Neural cell (in vitro differentiated cells): Measurements from ENCODE around the gene IHH. TPM values are rescaled to one million over a fixed set of nuclear protein-coding genes. Genes with fewer than 3 reads are reported as not detected.

ENCODE experiments used
- H2AFZ ChIP-seq: fragments of 200-600, 300-800 bp; sonication (generic), shearing (Covaris generic); 2 replicates; pipeline ENCODE4 v1.6.0; 2014; ENCODE audit warnings: low read depth, mild to moderate bottlenecking, antibody characterized with exemption, low read length, moderate library complexity
- H3F3A ChIP-seq: fragments of 200-600 bp; shearing (Covaris generic); 2 replicates; pipeline ENCODE4 v1.6.1; 2016; ENCODE audit warnings: mild to moderate bottlenecking, moderate library complexity, mixed read lengths, antibody characterized with exemption, low read length; ENCODE audit not compliant: insufficient read depth, poor library complexity, severe bottlenecking
- H3K27ac ChIP-seq: fragments of 200-600, 300-800 bp; sonication (generic), shearing (Covaris generic); 2 replicates; pipeline ENCODE4 v1.5.1; 2014; ENCODE audit warnings: mild to moderate bottlenecking, low read length, moderate library complexity
- H3K27me3 ChIP-seq: fragments of 300-800, 200-600 bp; sonication (generic), shearing (Covaris generic); 2 replicates; pipeline ENCODE4 v1.6.0; 2014; ENCODE audit warnings: mild to moderate bottlenecking, low read depth, low read length, moderate library complexity; ENCODE audit not compliant: insufficient read depth
- H3K36me3 ChIP-seq: fragments of 300-800, 200-600 bp; sonication (generic), shearing (Covaris generic); 2 replicates; pipeline ENCODE4 v1.5.1; 2014; ENCODE audit warnings: mild to moderate bottlenecking, antibody characterized with exemption, low read length, moderate library complexity; ENCODE audit not compliant: insufficient read depth
- H3K4me2 ChIP-seq: fragments of 300-800, 200-600 bp; sonication (generic), shearing (Covaris generic); 2 replicates; pipeline ENCODE4 v1.6.0; 2014; ENCODE audit warnings: mild to moderate bottlenecking, low read length
- H3K4me3 ChIP-seq: fragments of 300-800, 200-600 bp; sonication (generic), shearing (Covaris generic); 2 replicates; pipeline ENCODE4 v1.5.1; 2014; ENCODE audit warnings: mild to moderate bottlenecking, low read length, moderate library complexity
- H3K79me2 ChIP-seq: fragments of 200-600 bp; shearing (Covaris generic); replicated peaks from 2 replicates; pipeline ENCODE4 v1.6.0; 2014; ENCODE audit warnings: mild to moderate bottlenecking, low read length, moderate library complexity; ENCODE audit not compliant: insufficient read depth
- H3K9ac ChIP-seq: fragments of 300-800, 200-600 bp; sonication (generic), shearing (Covaris generic); 2 replicates; pipeline ENCODE4 v1.6.1; 2016; ENCODE audit warnings: mild to moderate bottlenecking, low read length, mixed read lengths
- H3K9me2 ChIP-seq: fragments of 200-600 bp; shearing (Covaris generic); 2 replicates; pipeline ENCODE4 v1.6.1; 2016; ENCODE audit warnings: mild to moderate bottlenecking, low read length, mixed read lengths; ENCODE audit not compliant: insufficient read depth
- H3K9me3 ChIP-seq: fragments of 200-600, 300-800 bp; sonication (generic), shearing (Covaris generic); 2 replicates; pipeline ENCODE4 v1.6.1; 2016; ENCODE audit warnings: mild to moderate bottlenecking, mixed run types, low read length, moderate library complexity, mixed read lengths
- H4K20me1 ChIP-seq: fragments of 200-600 bp; shearing (Covaris generic); 2 replicates; pipeline ENCODE4 v1.6.1; 2016; ENCODE audit warnings: mild to moderate bottlenecking, mixed run types; ENCODE audit not compliant: insufficient read depth
- EP300 ChIP-seq: fragments of 450-650 bp; conservative IDR thresholded peaks from 2 replicates; pipeline ENCODE4 v1.6.1; 2014; ENCODE audit warnings: antibody characterized with exemption, mild to moderate bottlenecking, moderate library complexity; ENCODE audit not compliant: poor library complexity, severe bottlenecking
- EZH2 ChIP-seq: fragments of 200-600, 300-800 bp; shearing (Covaris generic), sonication (generic); IDR thresholded peaks from 2 replicates; pipeline ENCODE4 v1.6.1; 2014; ENCODE audit warnings: antibody characterized with exemption, low read length, borderline replicate concordance, mild to moderate bottlenecking; ENCODE audit not compliant: insufficient read depth, poor library complexity, severe bottlenecking
- MXI1 ChIP-seq: fragments of 450-650 bp; conservative IDR thresholded peaks from 2 replicates; pipeline ENCODE4 v1.6.1; 2014; ENCODE audit warnings: antibody characterized with exemption, mild to moderate bottlenecking; ENCODE audit not compliant: poor library complexity, severe bottlenecking
- POLR2AphosphoS5 ChIP-seq: IDR thresholded peaks from 2 replicates; pipeline ENCODE4 v1.6.1; 2012
- RAD21 ChIP-seq: fragments of 450-650 bp; conservative IDR thresholded peaks from 2 replicates; pipeline ENCODE4 v1.6.1; 2014; ENCODE audit warnings: antibody characterized with exemption, mild to moderate bottlenecking, moderate library complexity
- REST ChIP-seq: IDR thresholded peaks from 2 replicates; pipeline ENCODE4 v1.6.1; 2012; ENCODE audit warnings: borderline replicate concordance
- SMC3 ChIP-seq: fragments of 450-650 bp; conservative IDR thresholded peaks from 2 replicates; pipeline ENCODE4 v1.6.1; 2014; ENCODE audit warnings: antibody characterized with exemption, mild to moderate bottlenecking, moderate library complexity; ENCODE audit not compliant: poor library complexity
- TAF1 ChIP-seq: IDR thresholded peaks from 2 replicates; pipeline ENCODE4 v1.6.1; 2012; ENCODE audit warnings: low read depth
- polyA plus RNA-seq: library from polyadenylated mRNA; depleted of rRNA; stranded (reverse); fragments of >200 nt; gene quantifications from 2 replicates; pipeline ENCODE4 v1.2.3, GENCODE V29; 2014
- TF ChIP-seq, protein P1 (sequence below): fragments of 450-650 bp; IDR thresholded peaks from 2 replicates; pipeline ENCODE4 v1.5.1; 2014; ENCODE audit warnings: antibody characterized with exemption, mild to moderate bottlenecking, moderate library complexity; ENCODE audit not compliant: poor library complexity, severe bottlenecking

Gene IHH
- polyA plus RNA-seq, 1 donor from 2014 or later = not detected

DNA sequence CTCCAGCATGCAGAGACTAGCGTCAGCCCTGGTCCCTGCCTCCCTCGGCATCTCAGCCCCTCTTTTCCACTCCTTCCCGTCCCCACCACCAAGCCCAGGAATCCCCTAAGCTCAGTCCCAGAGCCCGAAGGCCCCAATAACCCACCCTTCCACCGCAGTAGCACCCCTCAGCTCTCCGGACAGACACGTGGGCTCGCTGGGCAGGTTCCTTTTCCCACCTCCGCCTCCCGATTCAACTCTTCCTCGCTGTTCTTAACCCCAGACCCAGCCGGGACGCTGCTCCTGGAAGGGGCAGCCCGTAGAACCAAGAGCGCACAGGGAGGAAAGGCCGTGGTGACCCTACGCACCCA lies 1.4 kb downstream of the IHH start:
- no peak overlapping the region for H3K27ac ChIP-seq
- no peaks in the 10 kb centered on the region for H3K9me2 ChIP-seq
- H3K36me3 ChIP-seq = no peaks in the 10 kb centered on the region
- H4K20me1 ChIP-seq = no peaks in the 10 kb centered on the region
- no peak overlapping the region for H3K4me2 ChIP-seq
- H2AFZ ChIP-seq = no peak overlapping the region
- no peaks in the 10 kb centered on the region for H3F3A ChIP-seq
- H3K9ac ChIP-seq = no peak overlapping the region
- H3K4me3 ChIP-seq = no peak overlapping the region
- H3K27me3 ChIP-seq = peaks cover 98% of the 10 kb centered on the region
- no peaks in the 10 kb centered on the region for H3K9me3 ChIP-seq
- H3K79me2 ChIP-seq = no peaks in the 10 kb centered on the region
- TF ChIP-seq EP300 (no peak), TAF1 (no peak), EZH2 (no peak), POLR2AphosphoS5 (no peak), MXI1 (no peak), RAD21 (no peak), REST (no peak), SMC3 (no peak)
- TF ChIP-seq, protein P1, sequence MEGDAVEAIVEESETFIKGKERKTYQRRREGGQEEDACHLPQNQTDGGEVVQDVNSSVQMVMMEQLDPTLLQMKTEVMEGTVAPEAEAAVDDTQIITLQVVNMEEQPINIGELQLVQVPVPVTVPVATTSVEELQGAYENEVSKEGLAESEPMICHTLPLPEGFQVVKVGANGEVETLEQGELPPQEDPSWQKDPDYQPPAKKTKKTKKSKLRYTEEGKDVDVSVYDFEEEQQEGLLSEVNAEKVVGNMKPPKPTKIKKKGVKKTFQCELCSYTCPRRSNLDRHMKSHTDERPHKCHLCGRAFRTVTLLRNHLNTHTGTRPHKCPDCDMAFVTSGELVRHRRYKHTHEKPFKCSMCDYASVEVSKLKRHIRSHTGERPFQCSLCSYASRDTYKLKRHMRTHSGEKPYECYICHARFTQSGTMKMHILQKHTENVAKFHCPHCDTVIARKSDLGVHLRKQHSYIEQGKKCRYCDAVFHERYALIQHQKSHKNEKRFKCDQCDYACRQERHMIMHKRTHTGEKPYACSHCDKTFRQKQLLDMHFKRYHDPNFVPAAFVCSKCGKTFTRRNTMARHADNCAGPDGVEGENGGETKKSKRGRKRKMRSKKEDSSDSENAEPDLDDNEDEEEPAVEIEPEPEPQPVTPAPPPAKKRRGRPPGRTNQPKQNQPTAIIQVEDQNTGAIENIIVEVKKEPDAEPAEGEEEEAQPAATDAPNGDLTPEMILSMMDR = no peak

GRCh38 chr2:219058541-219059374 lies 2.0 kb downstream of the IHH start:
- no peaks in the 10 kb centered on the region for H4K20me1 ChIP-seq
- H3K9ac ChIP-seq = no peak overlapping the region
- peaks cover 98% of the 10 kb centered on the region for H3K27me3 ChIP-seq
- no peaks in the 10 kb centered on the region for H3K36me3 ChIP-seq
- no peak overlapping the region for H3K4me2 ChIP-seq
- no peaks in the 10 kb centered on the region for H3K9me3 ChIP-seq
- no peaks in the 10 kb centered on the region for H3F3A ChIP-seq
- no peak overlapping the region for H3K27ac ChIP-seq
- H3K4me3 ChIP-seq = peak overlapping the region; percentile 59
- H3K9me2 ChIP-seq = no peaks in the 10 kb centered on the region
- no peaks in the 10 kb centered on the region for H3K79me2 ChIP-seq
- no peak overlapping the region for H2AFZ ChIP-seq
- no peak for TF ChIP-seq TAF1
- TF ChIP-seq POLR2AphosphoS5 = no peak
- TF ChIP-seq MXI1 = no peak
- no peak for TF ChIP-seq REST
- TF ChIP-seq RAD21 = no peak
- TF ChIP-seq EP300 = no peak
- no peak for TF ChIP-seq EZH2
- TF ChIP-seq SMC3 = no peak
- TF ChIP-seq, protein P1 = no peak
